HG03565 (cell line): ENCODE results near the gene CDH13.
A peak's percentile ranks its signal among the peaks of the same experiment; 100 is the strongest.

Experiments used
- ATAC-seq: cut with Tn5 transposase; IDR thresholded peaks from one replicate; pipeline ENCODE4 v1.9.1; 2021; ENCODE audit warnings: mild to moderate bottlenecking, moderate library complexity; ENCODE audit not compliant: unreplicated experiment

Gene CDH13

DNA sequence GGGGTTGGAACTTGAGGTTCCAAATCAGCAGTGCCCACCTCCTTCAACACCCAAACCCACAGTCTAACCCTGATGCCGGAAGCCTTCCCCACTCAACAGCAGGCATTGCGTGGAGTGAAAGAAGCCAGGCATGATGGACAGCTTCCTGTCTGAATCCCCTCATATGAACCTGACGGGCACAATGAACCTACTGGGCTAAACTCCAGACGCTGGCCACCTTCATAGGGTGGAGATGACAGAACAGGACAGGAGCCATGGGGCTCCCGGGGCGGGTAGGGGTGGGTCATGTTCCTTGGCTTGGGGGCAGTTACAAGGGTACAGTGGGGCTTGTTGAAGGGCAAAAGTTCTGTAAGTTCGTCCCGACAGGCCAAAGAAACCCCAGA is 1180.5 kb downstream of the CDH13 start:
- no peak for ATAC-seq

DNA sequence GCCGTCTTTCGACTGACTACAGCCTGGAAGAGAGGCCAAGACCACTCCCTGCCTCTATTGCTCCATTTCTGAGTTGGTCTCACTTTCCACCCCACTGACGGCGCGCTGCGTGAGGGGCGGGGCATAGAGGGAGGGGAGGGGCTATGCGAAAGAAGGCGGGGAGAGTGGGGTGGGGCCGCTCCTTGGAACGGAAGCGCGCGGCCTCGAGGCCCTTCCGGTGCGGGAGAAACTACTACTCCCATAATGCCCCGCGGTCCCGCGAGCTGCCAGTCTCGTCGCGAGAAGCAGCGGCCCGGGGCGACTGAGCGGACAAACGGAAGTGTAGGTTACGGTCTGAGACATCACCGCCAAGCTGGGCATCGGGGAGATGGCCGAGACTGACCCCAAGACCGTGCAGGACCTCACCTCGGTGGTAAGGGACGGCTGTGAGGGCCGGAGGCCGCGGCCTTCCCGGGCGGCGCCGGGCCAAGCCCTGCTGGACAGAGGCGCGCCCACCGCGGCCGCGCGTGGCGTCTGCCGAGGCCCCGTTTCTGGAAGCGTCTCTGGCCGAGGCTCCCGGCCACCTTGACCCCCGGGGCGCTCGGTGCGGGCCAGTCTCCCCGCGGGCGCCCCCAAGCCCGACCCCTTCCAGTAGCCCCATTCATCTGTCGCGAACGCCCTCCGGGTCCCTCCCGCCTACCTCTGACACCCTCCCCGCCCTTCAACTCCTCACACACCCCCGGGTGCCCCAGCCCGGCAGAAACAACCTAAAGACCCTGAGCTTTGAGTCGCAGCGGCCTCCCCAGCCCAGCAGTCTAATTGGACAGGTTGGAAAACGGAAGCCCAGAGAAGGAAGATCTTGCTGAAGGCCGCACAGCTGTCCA is 1181.2 kb downstream of the CDH13 start, which contains the start of gene HSBP1:
Gene HSBP1, plus strand, starts transcription at position 269 of the 863 bp plus-strand sequence. Its CDS starts 99 bp downstream, at position 368.
- peak; percentile 86 for ATAC-seq

DNA sequence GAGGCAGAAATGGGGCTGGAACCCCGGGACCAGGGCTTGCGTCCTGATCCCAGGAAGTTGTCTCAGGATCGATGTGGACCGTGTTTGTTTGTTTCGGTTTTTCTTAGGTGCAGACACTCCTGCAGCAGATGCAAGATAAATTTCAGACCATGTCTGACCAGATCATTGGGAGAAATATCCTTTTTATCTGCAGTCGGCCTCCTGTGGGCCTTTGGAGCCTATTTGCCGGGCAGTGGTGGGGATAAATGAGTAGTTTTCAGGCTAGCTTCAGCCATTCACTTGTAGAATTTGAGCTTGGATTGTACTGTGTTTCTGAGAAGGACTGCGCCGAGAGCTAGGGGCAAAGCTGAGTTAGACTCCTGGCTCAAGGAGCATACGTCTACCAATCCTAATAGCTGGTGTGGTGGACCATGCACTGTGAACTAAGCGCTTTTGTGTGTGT is 1181.8 kb downstream of the CDH13 start:
- no peak for ATAC-seq

DNA sequence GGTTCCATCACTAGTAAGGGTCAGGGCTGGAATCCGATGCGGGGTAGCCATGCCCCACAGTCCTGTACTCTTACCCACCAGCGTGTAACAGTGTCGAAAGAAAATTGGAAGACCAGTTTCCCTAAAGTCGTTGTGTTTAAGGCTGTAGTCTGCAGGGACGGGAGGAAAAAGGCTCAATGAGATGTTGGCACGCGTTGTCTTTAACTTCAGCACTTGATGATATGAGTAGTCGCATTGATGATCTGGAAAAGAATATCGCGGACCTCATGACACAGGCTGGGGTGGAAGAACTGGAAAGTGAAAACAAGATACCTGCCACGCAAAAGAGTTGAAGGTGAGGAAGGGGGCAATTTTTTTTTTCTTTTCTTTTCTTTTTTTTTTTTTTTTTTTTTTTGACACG is 1182.3 kb downstream of the CDH13 start:
- no peak for ATAC-seq

DNA sequence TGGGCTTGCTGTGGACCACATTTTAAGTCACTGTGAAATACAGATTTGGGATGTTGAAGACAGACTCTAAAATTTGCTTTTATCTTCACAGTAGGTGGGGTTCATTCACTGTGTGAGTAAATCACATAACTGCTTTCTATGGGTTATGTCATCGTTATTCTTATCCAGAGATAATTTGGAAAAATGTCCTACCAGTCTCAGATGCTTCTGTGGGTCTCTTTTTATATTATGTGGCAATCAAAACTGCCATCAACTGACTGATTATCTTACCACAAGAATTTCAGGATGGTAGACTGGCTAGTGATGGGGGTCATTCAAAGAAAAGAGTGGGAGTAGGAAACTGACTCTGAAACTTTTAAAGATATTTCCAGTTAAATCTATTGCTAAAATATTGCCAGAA is 1184.1 kb downstream of the CDH13 start:
- no peak for ATAC-seq

DNA sequence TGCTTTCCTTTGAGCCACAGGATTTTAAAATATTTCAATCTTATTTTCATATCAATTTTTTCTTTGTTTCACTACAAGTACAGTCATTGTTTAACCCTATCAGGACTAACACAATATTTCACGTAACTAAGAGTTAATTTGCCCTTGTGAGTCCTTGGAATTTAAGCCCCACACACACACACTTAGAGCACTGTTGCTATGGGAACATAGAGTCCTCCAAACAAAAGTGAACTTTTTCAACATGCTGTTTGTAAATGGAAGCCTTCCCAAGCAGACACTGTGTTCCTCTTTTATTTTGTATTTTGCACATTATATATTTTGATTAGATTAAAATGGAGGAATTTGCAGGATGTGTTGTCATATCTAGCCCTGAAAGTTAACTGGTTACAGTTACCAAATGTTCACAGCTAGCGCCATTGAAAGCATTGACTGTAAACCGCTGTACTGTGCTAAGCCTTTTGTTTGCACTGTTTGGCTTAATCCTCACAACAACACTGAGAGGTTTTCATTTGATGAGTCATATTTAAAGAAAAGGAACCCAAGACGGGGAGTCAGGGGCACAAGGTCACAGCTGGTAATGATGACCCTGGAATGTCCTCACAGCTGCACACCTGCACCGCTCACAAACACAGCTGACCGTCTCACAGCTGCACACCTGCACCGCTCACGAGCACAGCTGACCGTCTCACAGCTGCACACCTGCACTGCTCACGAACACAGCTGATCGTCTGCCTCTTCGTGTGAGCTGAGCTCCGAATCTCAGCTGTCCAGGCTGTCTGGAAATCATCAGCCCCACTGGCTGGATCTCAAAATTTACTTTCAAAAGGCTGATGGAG is 1187.3 kb downstream of the CDH13 start:
- ATAC-seq, result peak; percentile 46

DNA sequence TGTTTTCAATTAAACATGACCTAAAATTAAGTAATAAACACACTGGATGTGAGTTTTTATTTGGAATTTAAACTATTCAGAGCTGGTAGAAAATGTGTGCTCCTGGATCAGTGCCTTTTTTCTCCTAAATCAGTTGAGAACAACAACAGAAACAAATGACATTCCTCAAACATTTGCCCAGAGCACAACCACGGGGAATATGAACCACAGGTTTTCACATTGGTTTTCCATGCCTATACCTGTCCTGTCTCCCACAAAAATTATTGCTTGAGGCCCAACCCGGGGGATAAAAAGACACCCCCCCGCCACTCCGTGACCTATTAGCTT is 1187.9 kb downstream of the CDH13 start:
- no peak for ATAC-seq

DNA sequence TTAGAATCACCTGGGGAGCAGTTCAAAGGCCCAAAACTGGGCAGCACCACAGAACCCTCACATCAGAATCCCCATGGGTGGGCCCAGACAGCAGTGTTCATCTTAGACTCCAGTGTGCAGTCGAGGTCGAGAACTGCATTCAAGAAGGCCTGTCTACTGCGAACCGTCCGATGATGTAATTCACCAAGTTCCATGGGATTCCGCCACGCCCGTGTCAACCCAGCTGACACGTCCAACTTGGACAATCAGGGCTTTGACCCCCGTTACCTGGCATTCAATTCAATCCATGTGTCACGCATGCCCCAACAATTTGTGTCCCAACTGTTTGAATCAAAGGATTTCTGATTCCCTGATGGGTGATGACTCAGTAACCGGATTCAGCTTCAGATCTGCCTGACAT is 1190.3 kb downstream of the CDH13 start:
- ATAC-seq, result no peak

DNA sequence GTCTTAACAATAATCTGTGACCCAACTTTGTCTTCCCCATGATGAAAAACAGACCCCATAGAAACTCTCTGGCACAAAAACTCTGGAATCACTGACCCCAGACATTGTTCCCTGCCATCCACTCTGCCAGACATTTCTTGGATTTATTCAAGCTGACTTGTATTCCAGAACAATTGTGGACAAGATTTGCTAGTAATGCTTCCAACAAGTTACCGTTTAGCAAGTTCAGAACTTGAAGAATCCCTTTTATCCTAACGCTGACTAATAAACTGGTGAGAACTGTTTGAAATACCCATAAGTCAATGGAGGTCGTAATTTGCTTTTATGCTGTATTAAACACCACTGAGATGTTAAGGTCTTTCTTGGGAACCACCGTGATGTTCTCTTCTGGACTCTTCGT is 1191.5 kb downstream of the CDH13 start:
- no peak for ATAC-seq

DNA sequence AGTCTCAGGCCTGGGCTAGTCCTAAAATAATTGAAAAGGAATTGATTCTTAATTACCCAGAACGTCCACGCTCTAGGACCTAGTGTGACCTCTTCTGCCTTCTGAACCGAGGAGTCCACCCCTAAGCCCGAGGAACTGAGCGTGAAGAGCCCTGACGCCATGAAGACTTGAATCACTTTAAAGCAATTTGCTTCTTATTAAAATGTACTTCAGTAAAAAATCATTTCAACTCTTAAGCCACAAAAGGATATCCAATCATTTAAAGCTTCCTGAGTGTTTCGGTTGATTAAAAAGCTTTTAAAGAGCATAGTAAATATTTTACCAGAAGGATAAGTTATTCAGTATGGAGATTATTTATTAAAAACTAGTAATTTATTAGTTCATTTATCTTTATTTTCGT is 1192.6 kb downstream of the CDH13 start:
- no peak for ATAC-seq

DNA sequence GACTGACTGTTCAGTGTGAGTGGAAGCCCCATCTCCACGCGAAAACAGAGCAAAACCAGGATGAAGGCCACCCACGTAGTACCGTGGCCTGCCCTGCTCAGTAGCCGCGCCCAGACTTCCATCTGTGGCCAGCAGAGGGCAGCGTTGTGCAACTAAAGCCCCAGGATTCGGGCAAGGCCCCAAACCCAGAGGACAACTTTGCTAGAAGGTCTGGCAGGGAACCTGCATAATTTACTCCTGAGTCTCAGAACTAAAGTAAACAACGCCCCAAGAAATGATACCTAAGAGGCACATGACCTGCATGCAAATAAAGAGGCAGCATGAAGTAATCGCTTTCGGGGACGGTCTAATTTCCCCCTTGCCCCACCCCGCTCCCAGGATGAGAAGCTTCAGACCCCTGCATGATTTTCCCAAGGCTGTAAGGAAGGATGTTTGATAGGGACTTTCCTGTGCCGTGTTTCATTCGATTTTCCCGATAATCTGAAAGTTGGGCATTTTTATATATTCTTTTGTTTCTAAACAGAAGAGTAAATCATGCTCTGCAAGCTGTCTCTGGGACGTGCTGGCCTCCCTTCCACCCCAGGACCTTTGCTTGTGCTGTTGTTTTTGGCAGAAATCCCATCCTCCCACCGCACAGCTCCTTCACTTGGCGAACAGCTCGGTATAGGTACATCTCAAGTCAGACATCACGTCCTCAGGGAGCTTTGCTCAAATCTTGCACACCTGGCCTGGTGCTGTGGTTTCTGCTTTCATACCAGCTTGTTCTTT is 1199.6 kb downstream of the CDH13 start:
- ATAC-seq, result peak; percentile 59

DNA sequence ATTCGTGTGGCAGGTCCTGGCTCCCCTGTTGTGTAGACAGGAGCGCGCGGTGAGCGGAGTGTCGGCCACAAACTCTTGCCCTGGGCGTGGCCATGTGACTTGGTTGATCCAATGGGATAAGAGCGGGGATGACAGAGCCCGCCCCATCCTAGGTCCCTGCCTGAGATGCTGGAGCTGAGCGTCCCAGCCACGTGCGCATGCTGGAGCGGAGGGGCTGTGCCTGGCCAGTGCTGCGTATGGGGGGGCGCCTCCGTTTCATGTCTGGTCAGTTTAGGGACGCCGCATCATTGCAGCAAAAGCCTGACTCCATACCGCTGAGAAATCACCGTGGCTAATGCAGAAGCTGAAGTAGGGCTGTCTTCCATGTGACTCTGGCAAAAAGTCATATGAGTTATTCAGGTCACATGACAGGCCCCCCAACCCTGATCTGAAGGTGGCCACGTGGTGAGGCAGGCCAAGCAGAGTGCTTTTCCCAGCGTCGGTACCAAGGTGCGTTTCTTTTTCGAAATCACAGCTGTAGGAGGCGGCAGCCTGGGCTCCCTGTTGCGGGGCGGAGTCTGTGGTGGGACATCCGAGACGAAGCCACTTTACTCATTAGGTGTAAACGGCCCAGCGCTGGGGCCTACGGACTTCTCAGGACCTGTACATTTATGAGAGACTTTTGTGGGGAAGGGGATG is 1203.5 kb downstream of the CDH13 start:
- ATAC-seq, result no peak

DNA sequence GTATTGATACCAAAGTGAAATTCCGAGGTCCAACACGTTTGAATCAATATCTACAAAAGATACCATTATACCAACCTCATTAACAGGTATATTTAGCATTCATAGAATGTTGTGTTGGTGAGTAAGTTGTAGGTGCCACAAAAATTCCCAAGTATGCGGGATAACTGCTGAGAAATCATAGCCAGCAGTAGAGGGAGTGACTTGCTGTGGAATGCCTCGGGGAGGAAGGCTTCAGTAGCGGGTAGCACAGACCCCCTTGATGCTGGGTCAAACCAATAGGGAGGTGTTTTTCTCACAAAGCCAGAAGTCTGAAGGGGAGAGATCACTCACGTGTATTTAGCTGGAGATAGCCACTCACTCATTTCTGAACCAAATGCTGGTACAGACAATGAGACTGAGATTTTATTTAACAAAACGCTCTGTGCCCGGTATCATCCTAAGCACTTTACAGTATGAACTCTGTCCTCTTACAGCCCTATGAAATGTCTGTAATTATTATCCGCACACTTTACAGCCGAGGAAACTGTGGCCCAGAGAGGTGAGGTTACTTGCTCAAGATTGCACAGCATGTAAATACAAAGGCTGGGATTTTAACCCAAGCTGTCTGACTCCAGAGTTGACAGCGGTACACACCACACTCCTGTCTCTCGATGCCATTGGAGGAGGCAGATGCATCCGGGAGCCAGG is 1204.1 kb downstream of the CDH13 start:
- no peak for ATAC-seq

DNA sequence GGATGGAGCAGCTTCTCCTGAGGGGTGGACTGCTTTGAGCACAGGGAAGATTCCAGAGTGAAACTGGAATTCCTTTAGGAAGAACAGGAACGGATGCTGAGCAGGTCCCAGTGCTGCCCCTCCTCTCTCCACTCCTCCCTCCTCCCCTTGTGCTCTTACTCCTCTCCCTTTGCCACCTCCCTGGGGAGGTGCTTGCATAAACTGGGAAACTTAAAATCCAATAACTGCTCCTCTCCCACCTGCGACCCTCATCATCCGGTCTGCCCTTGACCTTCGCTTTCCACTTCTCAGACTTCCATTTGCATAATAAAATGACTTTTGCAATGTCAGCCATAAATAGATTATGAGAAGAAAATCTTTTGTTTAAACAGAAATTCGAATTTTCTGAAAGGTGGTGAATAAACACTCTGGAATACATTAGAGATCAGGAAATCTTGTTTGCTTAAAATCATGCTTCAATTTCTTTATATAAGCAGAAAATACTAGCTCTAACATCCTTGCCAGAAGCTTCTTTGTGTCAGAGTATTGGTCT is 1204.8 kb downstream of the CDH13 start:
- no peak for ATAC-seq

DNA sequence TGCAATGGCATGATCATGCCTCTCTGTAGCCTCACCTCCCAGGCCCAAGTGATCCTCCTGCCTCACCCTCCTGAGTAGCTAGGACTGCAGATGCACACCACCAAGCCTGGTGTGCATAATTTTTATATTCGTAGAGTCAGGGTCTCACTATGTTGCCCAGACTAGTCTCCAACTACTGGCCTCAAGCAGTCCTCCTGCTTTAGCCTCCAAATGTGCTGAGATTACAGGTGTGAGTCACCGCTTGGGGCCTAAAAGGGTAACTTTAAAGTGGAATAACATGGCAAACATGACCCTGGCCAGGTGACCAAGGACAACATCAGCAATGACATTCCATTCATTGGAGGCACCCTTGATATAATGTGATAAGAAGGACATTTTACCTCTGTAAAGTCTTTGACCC is 1207.2 kb downstream of the CDH13 start:
- ATAC-seq, result no peak

DNA sequence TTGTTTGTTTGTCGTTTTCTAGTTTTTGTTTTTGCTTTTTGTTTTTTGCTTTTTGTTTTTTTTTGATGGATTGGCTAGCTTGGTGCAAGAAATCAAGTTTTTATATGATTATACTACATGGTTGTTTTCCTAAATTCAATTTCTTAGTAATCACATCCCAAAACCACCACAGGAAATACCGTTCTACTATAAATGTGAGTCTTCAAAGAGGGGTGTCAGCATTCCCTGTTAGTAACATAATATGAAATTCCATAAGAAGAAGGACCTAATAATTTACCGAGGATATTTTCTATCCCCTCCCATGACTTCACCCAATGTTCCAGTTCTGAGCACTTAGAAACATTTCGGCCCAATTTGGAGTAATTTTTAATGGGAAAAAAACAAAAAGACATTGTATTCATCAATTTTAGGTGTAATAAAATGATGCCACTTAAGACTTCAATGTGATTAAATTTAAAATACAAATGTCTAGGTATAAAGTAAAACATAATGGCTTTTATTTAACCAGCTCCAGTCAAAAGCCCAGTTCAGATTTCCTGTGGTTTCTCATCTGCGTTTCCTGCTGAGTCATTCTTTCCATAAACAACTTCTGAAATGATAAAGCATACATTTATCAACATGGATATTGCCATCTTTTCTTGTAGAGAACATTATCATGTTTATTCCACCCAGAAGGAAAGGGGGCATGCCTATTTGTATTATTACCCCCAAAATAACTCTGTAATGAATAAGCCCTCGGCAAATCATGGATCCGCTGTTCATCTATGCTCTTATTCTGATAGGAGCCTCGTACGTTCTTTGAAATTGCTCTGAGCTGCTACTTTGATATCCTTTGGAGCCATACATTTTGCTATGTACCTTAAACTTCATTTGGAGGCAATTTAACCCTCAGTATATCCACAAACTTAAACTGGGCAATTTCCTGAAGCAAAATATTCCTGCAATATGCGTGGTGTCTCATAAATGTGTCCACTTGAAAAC is 1209.1 kb downstream of the CDH13 start:
- no peak for ATAC-seq

DNA sequence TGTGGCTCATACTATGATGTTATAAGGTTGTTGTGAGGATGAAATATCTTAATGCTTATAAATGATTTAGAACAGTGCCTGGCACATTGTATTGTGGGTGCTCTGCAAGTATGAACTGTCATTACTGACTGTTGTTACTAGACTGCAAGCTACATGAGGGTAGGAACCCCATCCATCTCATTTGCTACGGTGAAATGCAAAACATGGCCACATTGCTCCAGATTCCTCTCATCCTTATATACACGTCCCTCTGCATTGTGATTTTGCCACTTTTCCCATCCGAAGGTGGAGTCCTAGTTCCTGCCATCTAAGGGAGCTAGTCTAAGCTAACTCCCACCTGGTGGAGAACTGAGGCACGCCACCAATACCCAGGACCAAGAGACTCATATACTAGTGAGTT is 1210.8 kb downstream of the CDH13 start:
- no peak for ATAC-seq

DNA sequence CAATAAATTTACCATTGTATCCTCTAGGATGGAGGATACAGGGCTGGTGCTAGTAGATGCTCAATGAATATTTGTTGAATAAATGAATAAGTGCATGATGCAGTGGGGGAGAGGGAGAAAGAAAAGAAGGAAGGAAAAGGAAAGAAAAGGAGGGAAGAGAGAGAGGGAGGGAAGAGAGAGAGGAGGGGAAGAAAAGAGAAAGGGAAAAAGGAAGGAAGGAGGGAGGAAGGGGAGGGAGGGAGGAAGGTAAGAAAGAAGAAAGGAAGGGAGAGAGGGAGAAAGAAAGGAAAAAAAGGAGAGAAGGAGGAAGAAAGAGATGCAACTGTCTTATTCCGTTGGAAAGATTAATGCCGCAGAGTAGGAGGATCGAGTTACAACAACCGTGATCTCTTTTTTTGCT is 1211.4 kb downstream of the CDH13 start:
- ATAC-seq, result no peak

DNA sequence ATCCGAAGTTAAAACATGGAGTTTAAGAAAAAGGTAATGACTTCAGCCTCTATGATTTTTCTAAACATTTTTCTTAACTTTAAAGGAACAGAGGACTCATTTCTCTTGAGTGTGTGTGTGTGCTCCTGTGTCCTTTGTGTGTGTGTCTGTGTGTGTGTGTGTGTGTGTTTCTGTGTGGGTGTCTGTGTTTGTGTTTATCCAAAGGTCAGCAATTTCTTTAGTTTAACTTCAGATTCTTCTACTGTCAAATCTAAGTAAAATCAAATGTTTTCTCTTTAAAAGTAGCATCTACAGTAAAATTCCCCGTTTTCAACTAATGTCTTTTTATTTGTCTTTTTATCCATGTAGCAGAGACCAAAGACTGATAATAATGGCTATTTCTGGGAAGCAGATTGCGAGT is 1212.8 kb downstream of the CDH13 start:
- no peak for ATAC-seq
